Esophagus muscularis mucosa (tissue), 4 donors: ENCODE data around the gene PRKCB. TPM values are rescaled to one million over a fixed set of nuclear protein-coding genes. Genes with fewer than 3 reads are reported as not detected.

ENCODE experiments used
- DNase-seq: peaks from one replicate; pipeline ENCODE4 v3.0.0-alpha.2; 2017; ENCODE audit errors: extremely low spot score
- H3K27ac ChIP-seq, 4 donors: fragments of 200-600 bp; sonication (generic); replicated peaks in 1 of 4; 1 replicate in 3 of 4; 2 replicates in 1 of 4; pipeline ENCODE4 v1.5.1; 2016 to 2019; ENCODE audit warnings: mild to moderate bottlenecking in 1 of 4
- H3K27me3 ChIP-seq, 4 donors: fragments of 200-600 bp; sonication (generic); one replicate each; pipeline versions ENCODE4 v1.5.1 to v1.6.0; 2016 to 2019
- H3K36me3 ChIP-seq, 4 donors: fragments of 200-600 bp; sonication (generic); one replicate each; pipeline ENCODE4 v1.5.1; 2016 to 2019
- H3K4me1 ChIP-seq, 4 donors: fragments of 200-600 bp; sonication (generic); one replicate each; pipeline ENCODE4 v1.5.1; 2016 to 2019
- H3K4me3 ChIP-seq, 4 donors: fragments of 200-600 bp; sonication (generic); 1 replicate in 2 of 4; 2 replicates in 2 of 4; pipeline ENCODE4 v1.5.1; 2016 to 2019; ENCODE audit warnings: mild to moderate bottlenecking in 4 of 4, moderate library complexity in 1 of 4
- H3K9me3 ChIP-seq, 4 donors: fragments of 200-600 bp; sonication (generic); 1 replicate in 3 of 4; 2 replicates in 1 of 4; pipeline ENCODE4 v1.5.1; 2016 to 2019
- EP300 ChIP-seq: sonication (generic); formaldehyde crosslinking; IDR thresholded peaks from one replicate; pipeline ENCODE4 v1.6.1; 2017; ENCODE audit warnings: antibody characterized with exemption
- POLR2A ChIP-seq: fragments of 450-650 bp; IDR thresholded peaks from one replicate; pipeline ENCODE4 v1.6.1; 2017; ENCODE audit warnings: antibody characterized with exemption, moderate library complexity, mild to moderate bottlenecking, low read depth
- POLR2AphosphoS5 ChIP-seq, 2 donors: sonication (generic); formaldehyde crosslinking; IDR thresholded peaks; one replicate each; pipeline ENCODE4 v1.6.1; 2017; ENCODE audit warnings: antibody characterized with exemption in 2 of 2
- WGBS: methylation state at CpG from one replicate; pipeline ENCODE4 v1.1.5; 2018; 5-methylcytosine and 5-hydroxymethylcytosine counted together
- intact Hi-C: fragments of 100-400 bp; cut with DNase I; formaldehyde crosslinking; loops from one replicate; pipeline ENCODE4 v1.15.1; 2023
- total RNA-seq, 4 donors: library from RNA; depleted of rRNA; stranded (reverse); fragments of >200 nt; gene quantifications; one replicate each; pipeline versions ENCODE4 v1.1.0 to v1.2.1, GENCODE V29; 2016
- TF ChIP-seq, protein P1 (sequence below), 3 experiments: fragments of 200-600 bp in 2 of 3; fragments of 450-650 bp in 1 of 3; sonication (generic) in 2 of 3; IDR thresholded peaks; one replicate each; pipeline ENCODE4 v1.5.1; 2017 to 2019; ENCODE audit warnings: antibody characterized with exemption in 3 of 3, mild to moderate bottlenecking in 2 of 3, moderate library complexity in 1 of 3

PRKCB gene
- total RNA-seq: 10 to 100 TPM in 2 of 4 donors, 1 to 10 TPM in 2; 5.8 to 15.6 (median 9.7) TPM

DNA sequence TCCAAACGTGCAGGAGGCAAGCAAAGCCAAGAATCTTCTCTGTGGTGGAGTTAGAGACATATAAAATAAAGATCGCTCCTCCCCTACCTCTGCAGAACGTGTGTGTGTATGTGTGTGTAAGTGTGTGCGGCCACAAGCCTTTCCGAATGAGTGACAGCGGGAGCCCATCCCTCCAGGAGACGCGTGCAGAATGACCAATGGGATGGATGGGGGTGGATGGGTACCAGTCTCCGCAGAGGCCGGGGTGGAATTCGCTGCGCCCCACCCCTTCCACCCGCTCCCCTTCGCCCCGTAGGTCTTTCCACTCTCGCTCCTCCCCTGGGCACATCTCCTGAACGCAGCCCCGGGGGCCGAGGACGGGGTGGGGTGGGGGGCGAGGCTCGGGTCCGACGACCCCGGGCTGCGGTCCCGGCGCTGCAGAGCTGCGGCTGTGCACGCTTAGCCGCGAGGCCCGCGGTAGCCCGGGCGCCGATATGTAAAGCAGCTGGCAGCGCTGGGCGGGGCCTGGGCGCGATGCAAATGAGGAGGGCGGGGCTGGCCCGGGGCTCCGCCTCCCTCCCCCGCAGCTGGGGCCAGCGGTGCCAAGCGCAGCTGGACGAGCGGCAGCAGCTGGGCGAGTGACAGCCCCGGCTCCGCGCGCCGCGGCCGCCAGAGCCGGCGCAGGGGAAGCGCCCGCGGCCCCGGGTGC is at the start of gene PRKCB:
Gene PRKCB (plus strand): TSS at position 594 of the 688 bp plus-strand sequence.
- Histone ChIP-seq H3K4me1 (peaks cover 4 to 29% (median 22%) of the 10 kb centered on the region in 4 donors), H3K27me3 (peaks cover 0 to 47% (median 4%) of the 10 kb centered on the region in 4 donors), H3K36me3 (no peaks in the 10 kb centered on the region), H3K4me3 (peak within 1 kb of the TSS; percentile 51 to 67 (median 58)), H3K9me3 (peaks cover 0 to 9% (median 1%) of the 10 kb centered on the region in 4 donors), H3K27ac (no peak within 1 kb of the TSS)
- DNase-seq: peak; percentile 93
- TF ChIP-seq, protein P1, sequence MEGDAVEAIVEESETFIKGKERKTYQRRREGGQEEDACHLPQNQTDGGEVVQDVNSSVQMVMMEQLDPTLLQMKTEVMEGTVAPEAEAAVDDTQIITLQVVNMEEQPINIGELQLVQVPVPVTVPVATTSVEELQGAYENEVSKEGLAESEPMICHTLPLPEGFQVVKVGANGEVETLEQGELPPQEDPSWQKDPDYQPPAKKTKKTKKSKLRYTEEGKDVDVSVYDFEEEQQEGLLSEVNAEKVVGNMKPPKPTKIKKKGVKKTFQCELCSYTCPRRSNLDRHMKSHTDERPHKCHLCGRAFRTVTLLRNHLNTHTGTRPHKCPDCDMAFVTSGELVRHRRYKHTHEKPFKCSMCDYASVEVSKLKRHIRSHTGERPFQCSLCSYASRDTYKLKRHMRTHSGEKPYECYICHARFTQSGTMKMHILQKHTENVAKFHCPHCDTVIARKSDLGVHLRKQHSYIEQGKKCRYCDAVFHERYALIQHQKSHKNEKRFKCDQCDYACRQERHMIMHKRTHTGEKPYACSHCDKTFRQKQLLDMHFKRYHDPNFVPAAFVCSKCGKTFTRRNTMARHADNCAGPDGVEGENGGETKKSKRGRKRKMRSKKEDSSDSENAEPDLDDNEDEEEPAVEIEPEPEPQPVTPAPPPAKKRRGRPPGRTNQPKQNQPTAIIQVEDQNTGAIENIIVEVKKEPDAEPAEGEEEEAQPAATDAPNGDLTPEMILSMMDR (IDR thresholded peaks at IDR 0.05): no peak
- TF ChIP-seq EP300 (no peak), POLR2AphosphoS5 (IDR thresholded peaks at IDR 0.05) (peak in 1 of 2 donors; percentile 18), POLR2A (no peak)
- 0% methylated on average over 14 of the region's 63 CpGs for whole genome bisulfite sequencing
- intact Hi-C loops: no loop called here

DNA sequence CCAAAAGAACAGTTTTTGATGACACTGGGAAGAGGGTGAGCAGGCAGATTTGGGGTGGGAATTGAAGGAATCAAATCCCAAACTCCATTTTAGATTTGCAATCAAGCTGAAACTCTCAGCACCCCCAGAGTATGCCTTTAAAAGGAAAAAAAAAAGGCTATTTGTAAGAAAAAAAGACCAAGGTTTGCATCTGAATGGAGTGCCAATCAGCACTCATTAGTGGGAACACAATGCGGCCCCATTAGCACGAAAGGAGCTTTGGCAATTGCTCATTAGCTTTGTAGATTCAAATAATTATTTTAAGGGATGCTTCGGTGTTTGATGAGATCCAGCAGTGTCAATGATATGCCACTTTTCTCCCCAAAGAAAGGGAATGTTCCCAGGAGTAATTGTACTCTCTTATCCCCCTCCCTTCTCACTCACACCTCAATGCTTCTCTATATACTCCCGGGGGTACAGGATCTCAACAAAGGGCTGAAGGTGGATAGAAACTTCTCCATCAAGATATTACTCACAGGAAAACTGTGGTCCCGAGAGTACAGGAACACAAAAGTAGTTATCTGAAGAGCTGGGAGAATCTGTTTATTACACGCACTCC is 48.7 kb upstream of the PRKCB start:
- H3K27ac ChIP-seq: no peak overlapping the region
- no peaks in the 10 kb centered on the region for H3K9me3 ChIP-seq
- no peaks in the 10 kb centered on the region for H3K4me1 ChIP-seq
- H3K36me3 ChIP-seq: no peaks in the 10 kb centered on the region
- no peak overlapping the region for H3K4me3 ChIP-seq
- H3K27me3 ChIP-seq: peaks cover 0 to 18% (median 0%) of the 10 kb centered on the region in 4 donors
- intact Hi-C loops: no loop called here
- no peak for TF ChIP-seq POLR2AphosphoS5 (IDR thresholded peaks at IDR 0.05)
- TF ChIP-seq, protein P1 (IDR thresholded peaks at IDR 0.05): no peak
- TF ChIP-seq EP300: no peak
- TF ChIP-seq POLR2A: no peak
- no peak for DNase-seq
- 49% methylated on average over 6 of the region's 6 CpGs for WGBS

DNA sequence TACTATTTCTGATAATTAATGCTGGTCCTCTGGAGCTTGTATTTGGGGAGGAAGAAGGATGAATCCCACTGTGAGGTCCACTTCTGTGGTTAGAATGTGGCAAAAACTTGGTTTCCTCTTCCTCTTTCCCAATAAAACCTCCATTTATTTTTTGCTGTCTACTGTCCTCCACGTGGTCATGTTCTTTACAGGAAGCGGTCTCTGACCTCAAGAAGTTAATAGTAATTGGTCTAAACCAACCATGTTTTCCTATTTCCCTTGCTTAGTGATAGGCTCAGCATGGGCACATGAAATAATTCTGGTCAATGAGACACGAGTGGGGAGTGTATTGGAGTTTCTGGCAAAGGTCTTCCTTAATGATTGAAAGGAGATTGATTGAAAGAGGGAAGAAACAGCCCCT is 47.1 kb upstream of the PRKCB start:
- no peaks in the 10 kb centered on the region for H3K9me3 ChIP-seq
- WGBS: 42% methylated on average over 3 of the region's 3 CpGs
- TF ChIP-seq, protein P1 (IDR thresholded peaks at IDR 0.05): no peak
- TF ChIP-seq EP300 (no peak), POLR2AphosphoS5 (IDR thresholded peaks at IDR 0.05) (no peak), POLR2A (no peak)
- no peak overlapping the region for H3K27ac ChIP-seq
- no peak for DNase-seq
- intact Hi-C loops: no loop called here
- no peak overlapping the region for H3K4me3 ChIP-seq
- H3K4me1 ChIP-seq: no peaks in the 10 kb centered on the region
- no peaks in the 10 kb centered on the region for H3K36me3 ChIP-seq
- peaks cover 0 to 16% (median 0%) of the 10 kb centered on the region in 4 donors for H3K27me3 ChIP-seq

DNA sequence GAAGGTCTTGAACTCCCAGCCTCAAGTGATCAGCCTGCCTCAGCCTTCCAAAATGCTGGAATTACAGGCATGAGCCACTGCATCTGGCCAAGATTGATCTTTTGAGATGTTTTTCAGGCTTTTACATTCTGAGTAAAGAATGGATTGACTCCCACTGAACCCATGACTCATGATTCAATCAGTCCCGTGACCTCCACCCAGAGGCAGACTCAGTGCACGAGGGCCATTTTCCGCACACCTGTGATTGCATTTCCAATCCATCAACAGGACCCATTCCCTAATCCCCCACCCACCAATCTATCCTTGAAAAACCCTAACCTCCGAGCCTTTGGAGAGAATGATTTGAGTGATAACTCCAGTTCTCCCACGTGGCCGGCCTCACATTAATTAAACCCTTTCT is 40.4 kb upstream of the PRKCB start:
- Histone ChIP-seq H3K36me3 (no peaks in the 10 kb centered on the region), H3K4me3 (no peak overlapping the region), H3K9me3 (no peaks in the 10 kb centered on the region), H3K4me1 (no peaks in the 10 kb centered on the region), H3K27me3 (peaks cover 0 to 12% (median 0%) of the 10 kb centered on the region in 4 donors), H3K27ac (no peak overlapping the region)
- TF ChIP-seq EP300 (no peak), POLR2AphosphoS5 (IDR thresholded peaks at IDR 0.05) (no peak), POLR2A (no peak)
- TF ChIP-seq, protein P1 (IDR thresholded peaks at IDR 0.05): no peak
- no peak for DNase-seq
- 77% methylated on average over 6 of the region's 6 CpGs for whole genome bisulfite sequencing
- intact Hi-C loops: no loop called here
